ENCODE results near the gene BAIAP2. TPM values are rescaled to one million over a fixed set of nuclear protein-coding genes. Genes with fewer than 3 reads are reported as not detected.

Gene BAIAP2
- total and polyA plus RNA-seq, 2 of the 13 experiments (the other 11 are each of a cell fraction or from before 2014, with no cell fraction given), result 22.5 to 24.0 TPM

GRCh38 chr17:81165246-81166032, 130.5 kb downstream of the BAIAP2 start, which contains the start of gene PVALEF (continued):
- TF ChIP-seq PRMT3 (CRISPR knock-in tag; IDR thresholded peaks at IDR 0.05; ENCODE audit: borderline replicate concordance, low read depth), result peak; percentile 66; the same call in 1 of the 2 replicates
- TF ChIP-seq ZNF24 (IDR thresholded peaks at IDR 0.05), result no peak
- no peak for TF ChIP-seq USF2 (IDR thresholded peaks at IDR 0.05; ENCODE audit: low read depth, low read length)
- no peak; the same call in 1 of the 2 replicates for TF ChIP-seq USF2 (CRISPR knock-in tag; IDR thresholded peaks at IDR 0.05; ENCODE audit: borderline replicate concordance)
- TF ChIP-seq FOXP4 (CRISPR knock-in tag; IDR thresholded peaks at IDR 0.05), result peak; percentile 24; the same call in 1 of the 2 replicates
- TF ChIP-seq WIZ (CRISPR knock-in tag; IDR thresholded peaks at IDR 0.05), result 0 out of 2 replicates have a peak, but pooled peaks have one; percentile 27
- TF ChIP-seq GZF1 (CRISPR knock-in tag; IDR thresholded peaks at IDR 0.05), result 0 out of 2 replicates have a peak, but pooled peaks have one; percentile 2
- peak; percentile 94; the same call in 1 of the 2 replicates for TF ChIP-seq TMF1 (CRISPR knock-in tag; IDR thresholded peaks at IDR 0.05; ENCODE audit: low read depth)
- peak; percentile 54; the same call in 1 of the 2 replicates for TF ChIP-seq ZNF607 (CRISPR knock-in tag; IDR thresholded peaks at IDR 0.05; ENCODE audit: borderline replicate concordance)
- 0 out of 2 replicates have a peak, but pooled peaks have one; percentile 53 for TF ChIP-seq ZNF354B (CRISPR knock-in tag; IDR thresholded peaks at IDR 0.05)
- peak; percentile 88 for TF ChIP-seq GATAD2A (CRISPR knock-in tag; IDR thresholded peaks at IDR 0.05)
- TF ChIP-seq ZBTB8A (CRISPR knock-in tag; IDR thresholded peaks at IDR 0.05; ENCODE audit: borderline replicate concordance, low read depth), result no peak
- no peak for TF ChIP-seq HCFC1 (IDR thresholded peaks at IDR 0.05; ENCODE audit: low read depth, low read length)
- TF ChIP-seq ZNF7 (CRISPR knock-in tag; IDR thresholded peaks at IDR 0.05), result peak; percentile 25; the same call in 1 of the 2 replicates
- TF ChIP-seq ZBTB40 (IDR thresholded peaks at IDR 0.05), result no peak
- TF ChIP-seq ZBTB40 (CRISPR knock-in tag; IDR thresholded peaks at IDR 0.05), result peak; percentile 37; the same call in 1 of the 2 replicates
